Chondrocyte (in vitro differentiated cells): Measurements from ENCODE around the gene IL9R. TPM values are rescaled to one million over a fixed set of nuclear protein-coding genes. Genes with fewer than 3 reads are reported as not detected.

Source experiments
- DNase-seq: peaks from one replicate; pipeline ENCODE4 v3.0.0; 2021; ENCODE audit warnings: mixed read lengths, low spot score
- H3K27ac Mint-ChIP-seq: one replicate; pipeline ENCODE4 v1.8.0; 2021; ENCODE audit warnings: mild to moderate bottlenecking, moderate library complexity, mixed read lengths; ENCODE audit not compliant: unreplicated experiment
- H3K27me3 Mint-ChIP-seq: 2 replicates; pipeline ENCODE4 v1.8.0; 2021; ENCODE audit warnings: low read depth, mixed read lengths
- H3K36me3 Mint-ChIP-seq: 2 replicates; pipeline ENCODE4 v1.8.0; 2021; ENCODE audit warnings: low read depth, mixed read lengths
- H3K4me1 Mint-ChIP-seq: 2 replicates; pipeline ENCODE4 v1.8.0; 2021; ENCODE audit warnings: low read depth, mild to moderate bottlenecking, mixed read lengths
- H3K4me3 Mint-ChIP-seq: one replicate; pipeline ENCODE4 v1.8.0; 2021; ENCODE audit warnings: mild to moderate bottlenecking, moderate library complexity, mixed read lengths; ENCODE audit not compliant: unreplicated experiment
- H3K9me3 Mint-ChIP-seq: 2 replicates; pipeline ENCODE4 v1.8.0; 2021; ENCODE audit warnings: low read depth, mixed read lengths
- CTCF ChIP-seq: fragments of 200-600 bp; sonication (generic); IDR thresholded peaks from 2 replicates; pipeline ENCODE4 v1.5.0; 2021; ENCODE audit warnings: antibody characterized with exemption, mild to moderate bottlenecking, moderate library complexity
- long read RNA-seq: library from polyadenylated mRNA; stranded (forward); transcript quantifications from one replicate; pipeline ENCODE4 v2.0.0, GENCODE V29; 2021
- total RNA-seq: library from RNA; stranded (reverse); gene quantifications from 3 replicates; pipeline ENCODE4 v1.2.1, GENCODE V29; 2021

Gene IL9R
- total RNA-seq = not detected in 3 replicates
- long read RNA-seq = 0 reads

DNA sequence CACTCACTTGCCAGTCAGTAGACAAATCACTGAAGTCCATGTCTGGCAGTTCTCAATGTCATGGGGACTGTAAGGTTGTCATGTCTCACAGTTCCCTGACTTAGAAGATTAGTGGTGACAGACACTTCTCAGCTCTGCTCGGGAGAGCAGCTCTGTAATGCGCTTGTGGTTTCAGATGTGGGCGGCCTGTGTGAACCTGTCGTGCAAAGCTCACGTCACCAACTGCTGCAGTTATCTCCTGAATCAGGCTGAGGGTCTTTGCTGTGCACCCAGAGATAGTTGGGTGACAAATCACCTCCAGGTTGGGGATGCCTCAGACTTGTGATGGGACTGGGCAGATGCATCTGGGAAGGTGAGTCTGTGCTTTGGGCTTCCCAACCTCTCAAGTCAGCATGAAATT, at the start of gene IL9R:
Gene IL9R, plus strand, starts transcription at position 261 of the 400 bp plus-strand sequence. Its CDS starts 64 bp downstream, at position 325.
- Mint-ChIP-seq H3K36me3 (no peaks in the 10 kb centered on the region), H3K9me3 (peaks cover 2% of the 10 kb centered on the region), H3K4me1 (no peaks in the 10 kb centered on the region), H3K27ac (no peak within 1 kb of the TSS), H3K4me3 (no peak within 1 kb of the TSS), H3K27me3 (no peaks in the 10 kb centered on the region)
- no peak for TF ChIP-seq CTCF
- no peak for DNase-seq

DNA sequence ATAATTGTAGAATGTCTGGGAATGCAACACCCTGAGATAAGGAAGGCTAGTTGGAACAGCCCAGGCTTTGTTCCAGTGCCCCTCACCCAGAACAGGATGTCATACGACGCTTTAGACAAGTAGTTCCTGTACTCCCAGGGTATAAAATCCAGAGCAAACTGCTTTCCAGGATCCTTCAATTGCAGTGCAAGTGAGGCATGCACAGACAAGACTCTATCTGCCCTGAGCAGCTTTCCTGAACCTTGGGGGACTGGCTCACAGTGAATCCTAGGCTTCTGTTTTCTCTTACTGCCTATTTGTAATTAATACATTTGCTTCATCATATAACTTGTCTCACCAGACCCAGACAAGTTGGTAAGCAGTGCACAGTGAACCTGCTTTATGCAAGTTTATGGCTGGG, 48.4 kb upstream of the IL9R start:
- H3K9me3 Mint-ChIP-seq = peaks cover 11% of the 10 kb centered on the region
- DNase-seq = no peak
- H3K27ac Mint-ChIP-seq = no peak overlapping the region
- peaks cover 7% of the 10 kb centered on the region for H3K36me3 Mint-ChIP-seq
- no peak overlapping the region for H3K4me3 Mint-ChIP-seq
- no peaks in the 10 kb centered on the region for H3K27me3 Mint-ChIP-seq
- H3K4me1 Mint-ChIP-seq = no peaks in the 10 kb centered on the region
- no peak for TF ChIP-seq CTCF

GRCh38 chrX:155951237-155951789, 46.2 kb upstream of the IL9R start:
- no peaks in the 10 kb centered on the region for H3K27me3 Mint-ChIP-seq
- H3K36me3 Mint-ChIP-seq = peaks cover 2% of the 10 kb centered on the region
- no peaks in the 10 kb centered on the region for H3K4me1 Mint-ChIP-seq

DNA sequence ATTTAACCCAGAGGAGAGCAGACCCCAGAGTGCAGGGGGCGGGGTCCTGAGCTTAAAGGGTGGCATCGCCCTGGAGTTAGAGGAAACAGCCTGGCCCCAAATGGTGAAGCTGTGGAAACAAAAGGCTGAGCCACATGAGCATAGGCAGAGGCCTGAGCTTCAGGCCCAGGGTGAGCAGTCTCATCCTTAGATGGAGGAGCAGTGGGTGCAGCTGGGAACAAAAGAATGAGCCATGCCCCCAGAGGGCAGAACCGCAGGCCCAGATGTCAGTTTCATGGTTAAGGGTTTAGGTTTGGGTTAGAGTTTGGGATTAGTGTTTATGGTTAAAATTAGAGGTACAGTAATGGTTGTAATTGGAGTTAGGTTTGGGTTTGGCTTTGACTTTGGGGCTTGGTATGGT, 44.4 kb upstream of the IL9R start:
- DNase-seq = no peak

More at GRCh38 chrX:155951237-155951789, 46.2 kb upstream of the IL9R start:
- Mint-ChIP-seq H3K9me3 (peaks cover 5% of the 10 kb centered on the region), H3K4me3 (no peak overlapping the region), H3K27ac (no peak overlapping the region)
- TF ChIP-seq CTCF = no peak
- no peak for DNase-seq

GRCh38 chrX:155954793-155955192, 42.7 kb upstream of the IL9R start:
- no peak overlapping the region for H3K4me3 Mint-ChIP-seq
- H3K27ac Mint-ChIP-seq = no peak overlapping the region
- peaks cover 7% of the 10 kb centered on the region for H3K9me3 Mint-ChIP-seq
- no peak for TF ChIP-seq CTCF
- H3K4me1 Mint-ChIP-seq = no peaks in the 10 kb centered on the region
- H3K27me3 Mint-ChIP-seq = no peaks in the 10 kb centered on the region
- H3K36me3 Mint-ChIP-seq = peaks cover 2% of the 10 kb centered on the region
- DNase-seq = no peak

More for the DNA sequence above, 44.4 kb upstream of the IL9R start:
- Mint-ChIP-seq H3K4me1 (no peaks in the 10 kb centered on the region), H3K9me3 (peaks cover 5% of the 10 kb centered on the region), H3K27ac (no peak overlapping the region), H3K27me3 (no peaks in the 10 kb centered on the region), H3K4me3 (no peak overlapping the region), H3K36me3 (peaks cover 2% of the 10 kb centered on the region)
- TF ChIP-seq CTCF = no peak
